AG09319 (cell line): ENCODE results near the gene OSBPL8.

ENCODE experiments used
- DNase-seq: peaks from one replicate; pipeline ENCODE4 v3.0.0-alpha.2; 2010; ENCODE audit warnings: low read depth; ENCODE audit errors: extremely low read depth
- CTCF ChIP-seq: IDR thresholded peaks from 2 replicates; pipeline ENCODE4 v1.5.1; 2011; ENCODE audit warnings: low read depth, mild to moderate bottlenecking, inconsistent platforms, low read length, moderate library complexity

OSBPL8 gene

GRCh38 chr12:76555797-76556196 lies 3.8 kb downstream of the OSBPL8 start:
- no peak for DNase-seq
- no peak for TF ChIP-seq CTCF

- no peak for DNase-seq
- peak; percentile 14 for TF ChIP-seq CTCF
Measured at GRCh38 chr12:76555231-76555767, 4.3 kb downstream of the OSBPL8 start.

GRCh38 chr12:76554405-76555230 lies 5.0 kb downstream of the OSBPL8 start:
- TF ChIP-seq CTCF, result no peak
- no peak for DNase-seq

GRCh38 chr12:76552343-76552938 lies 7.1 kb downstream of the OSBPL8 start:
- TF ChIP-seq CTCF, result no peak
- no peak for DNase-seq

DNA sequence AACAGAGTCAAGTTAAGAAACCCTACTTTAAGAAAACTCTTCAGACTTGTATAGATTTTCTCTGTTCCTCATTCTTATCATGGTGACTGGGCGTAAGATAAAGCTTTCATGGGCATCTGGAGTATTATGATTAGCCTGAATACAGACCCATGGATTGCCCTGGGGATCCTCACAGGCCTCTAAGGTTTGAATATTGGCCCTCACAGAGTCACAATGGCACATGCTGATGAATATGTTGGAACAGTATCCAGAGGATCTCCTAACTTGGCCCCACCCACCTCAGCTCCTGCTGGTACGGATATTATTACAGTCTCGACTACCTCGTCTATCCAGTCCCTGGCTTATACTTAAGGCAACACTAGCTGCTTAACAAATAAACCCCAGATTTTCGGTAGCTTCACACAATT lies 8.1 kb downstream of the OSBPL8 start:
- no peak for TF ChIP-seq CTCF
- DNase-seq, result no peak

GRCh38 chr12:76549131-76549530 lies 10.4 kb downstream of the OSBPL8 start:
- DNase-seq, result no peak
- no peak for TF ChIP-seq CTCF

- no peak for TF ChIP-seq CTCF
- no peak for DNase-seq
Measured at GRCh38 chr12:76548222-76548837, 11.2 kb downstream of the OSBPL8 start.
